HepG2 (cell line): Measurements from ENCODE around the gene C20orf96. TPM values are rescaled to one million over a fixed set of nuclear protein-coding genes. Genes with fewer than 3 reads are reported as not detected.

ENCODE experiments used
- FLYWCH1 ChIP-seq: sonication (generic); formaldehyde crosslinking; IDR thresholded peaks from 2 replicates; pipeline ENCODE4 v1.8.1; 2023; ENCODE audit warnings: mild to moderate bottlenecking, missing genetic modification reagents
- GTF2F1 ChIP-seq: fragments of 150-350 bp; IDR thresholded peaks from 2 replicates; pipeline ENCODE4 v1.6.1; 2014; ENCODE audit warnings: low read length
- HBP1 ChIP-seq: IDR thresholded peaks from 2 replicates; pipeline ENCODE4 v1.6.1; 2016; ENCODE audit warnings: low read depth, control low read depth
- KDM2A ChIP-seq: sonication (generic); formaldehyde crosslinking; IDR thresholded peaks from 2 replicates; pipeline ENCODE4 v1.4.0; 2020; ENCODE audit warnings: low read depth, missing genetic modification reagents, borderline replicate concordance
- MNT ChIP-seq: fragments of 450-650 bp; IDR thresholded peaks from 2 replicates; pipeline ENCODE4 v1.6.1; 2016
- NFE2L2 ChIP-seq: fragments of 150-350 bp; IDR thresholded peaks from 2 replicates; pipeline ENCODE4 v1.6.1; 2014; ENCODE audit warnings: low read length
- ONECUT2 ChIP-seq: sonication (generic); formaldehyde crosslinking; IDR thresholded peaks from 2 replicates; pipeline ENCODE4 v1.4.0; 2020; ENCODE audit warnings: missing genetic modification reagents
- SIN3B ChIP-seq: fragments of 150-350 bp; IDR thresholded peaks from 2 replicates; pipeline ENCODE4 v1.6.1; 2014; ENCODE audit warnings: low read length
- SNAPC4 ChIP-seq: sonication (generic); formaldehyde crosslinking; IDR thresholded peaks from 2 replicates; pipeline ENCODE4 v1.4.0; 2020; ENCODE audit warnings: mild to moderate bottlenecking, missing genetic modification reagents
- ZBTB37 ChIP-seq: sonication (generic); formaldehyde crosslinking; IDR thresholded peaks from 2 replicates; pipeline ENCODE4 v1.4.0; 2020; ENCODE audit warnings: mild to moderate bottlenecking, missing genetic modification reagents
- ZFP41 ChIP-seq: sonication (generic); formaldehyde crosslinking; IDR thresholded peaks from 2 replicates; pipeline ENCODE4 v1.4.0; 2020; ENCODE audit warnings: mild to moderate bottlenecking, missing genetic modification reagents, borderline replicate concordance
- ZFY ChIP-seq: sonication (generic); formaldehyde crosslinking; IDR thresholded peaks from 2 replicates; pipeline ENCODE4 v1.4.0; 2020; ENCODE audit warnings: missing genetic modification reagents
- ZKSCAN8 ChIP-seq: IDR thresholded peaks from 2 replicates; pipeline ENCODE4 v1.6.1; 2016; ENCODE audit warnings: borderline replicate concordance, missing genetic modification reagents, missing compliant biosample characterization
- ZNF234 ChIP-seq: sonication (generic); formaldehyde crosslinking; conservative IDR thresholded peaks from 2 replicates; pipeline ENCODE4 v1.5.1; 2020; ENCODE audit warnings: mild to moderate bottlenecking, missing genetic modification reagents
- ZNF24 ChIP-seq: fragments of 450-650 bp; IDR thresholded peaks from 2 replicates; pipeline ENCODE4 v1.6.1; 2017; ENCODE audit warnings: antibody characterized with exemption, mild to moderate bottlenecking
- ZNF256 ChIP-seq: sonication (generic); formaldehyde crosslinking; conservative IDR thresholded peaks from 2 replicates; pipeline ENCODE4 v1.4.0; 2020; ENCODE audit warnings: missing genetic modification reagents
- ZNF275 ChIP-seq: sonication (generic); formaldehyde crosslinking; IDR thresholded peaks from 2 replicates; pipeline ENCODE4 v1.8.0; 2022; ENCODE audit warnings: missing genetic modification reagents, mild to moderate bottlenecking, inconsistent platforms, borderline replicate concordance
- ZNF556 ChIP-seq: sonication (generic); formaldehyde crosslinking; IDR thresholded peaks from 2 replicates; pipeline ENCODE4 v1.4.0; 2020; ENCODE audit warnings: mild to moderate bottlenecking, missing genetic modification reagents, borderline replicate concordance
- polyA plus RNA-seq, 8 experiments: library from polyadenylated mRNA; depleted of rRNA in 3 of 8; stranded (reverse) in 7 of 8; unstranded in 1 of 8; fragments of >200 nt; fragmentation: Illumina TruSeq in 4 of 8; extraction: Trizol in 4 of 8; gene quantifications; 2 replicates each; pipeline versions ENCODE4 v1.2.1 to v1.2.3, GENCODE V29; 2011 to 2016; ENCODE audit warnings: low read depth in 4 of 8, missing spikeins in 1 of 8, mixed read lengths in 1 of 8; ENCODE audit not compliant: insufficient read depth in 1 of 8
- total RNA-seq, 5 experiments: library from RNA; depleted of rRNA; stranded (reverse); fragments of >200 nt; fragmentation: Illumina TruSeq; extraction: Trizol; gene quantifications; 2 replicates each; pipeline ENCODE4 v1.2.3, GENCODE V29; 2016; ENCODE audit warnings: low read depth in 1 of 5

C20orf96 gene
- total and polyA plus RNA-seq, 2 of the 13 experiments (the other 11 are each of a cell fraction or from before 2014, with no cell fraction given) = 3.8 to 20.6 TPM

- TF ChIP-seq ZKSCAN8 (CRISPR knock-in tag) = peak; percentile 41; the same call in 1 of the 2 replicates
- no peak; the same call in 1 of the 2 replicates for TF ChIP-seq SIN3B
- no peak for TF ChIP-seq ZNF24
- peak; percentile 98 for TF ChIP-seq KDM2A (CRISPR knock-in tag)
- TF ChIP-seq ZFP41 (CRISPR knock-in tag) = peak; percentile 97; the same call in 1 of the 2 replicates
- TF ChIP-seq MNT = peak; percentile 21; the same call in 1 of the 2 replicates
- TF ChIP-seq ZNF275 (CRISPR knock-in tag) = peak; percentile 84
- peak; percentile 31; the same call in 1 of the 2 replicates for TF ChIP-seq GTF2F1
- TF ChIP-seq HBP1 (CRISPR knock-in tag) = peak; percentile 75; the same call in 1 of the 2 replicates
- TF ChIP-seq ZNF256 (CRISPR knock-in tag) = 0 out of 2 replicates have a peak, but pooled peaks have one; percentile 95
- TF ChIP-seq ONECUT2 (CRISPR knock-in tag) = peak; percentile 78
- TF ChIP-seq NFE2L2 = no peak
- no peak for TF ChIP-seq ZNF234 (CRISPR knock-in tag)
- TF ChIP-seq ZFY (CRISPR knock-in tag) = peak; percentile 89
- TF ChIP-seq ZNF556 (CRISPR knock-in tag) = peak; percentile 86; the same call in 1 of the 2 replicates
- TF ChIP-seq FLYWCH1 (CRISPR knock-in tag) = no peak
- TF ChIP-seq SNAPC4 = peak; percentile 72; the same call in 1 of the 2 replicates
- TF ChIP-seq ZBTB37 (CRISPR knock-in tag) = peak; percentile 82; the same call in 1 of the 2 replicates
Observed at GRCh38 chr20:266596-267562, 23.7 kb downstream of the C20orf96 start (continued).
